ENCODE results near the gene PPP3R1.

The PPP3R1 gene

DNA sequence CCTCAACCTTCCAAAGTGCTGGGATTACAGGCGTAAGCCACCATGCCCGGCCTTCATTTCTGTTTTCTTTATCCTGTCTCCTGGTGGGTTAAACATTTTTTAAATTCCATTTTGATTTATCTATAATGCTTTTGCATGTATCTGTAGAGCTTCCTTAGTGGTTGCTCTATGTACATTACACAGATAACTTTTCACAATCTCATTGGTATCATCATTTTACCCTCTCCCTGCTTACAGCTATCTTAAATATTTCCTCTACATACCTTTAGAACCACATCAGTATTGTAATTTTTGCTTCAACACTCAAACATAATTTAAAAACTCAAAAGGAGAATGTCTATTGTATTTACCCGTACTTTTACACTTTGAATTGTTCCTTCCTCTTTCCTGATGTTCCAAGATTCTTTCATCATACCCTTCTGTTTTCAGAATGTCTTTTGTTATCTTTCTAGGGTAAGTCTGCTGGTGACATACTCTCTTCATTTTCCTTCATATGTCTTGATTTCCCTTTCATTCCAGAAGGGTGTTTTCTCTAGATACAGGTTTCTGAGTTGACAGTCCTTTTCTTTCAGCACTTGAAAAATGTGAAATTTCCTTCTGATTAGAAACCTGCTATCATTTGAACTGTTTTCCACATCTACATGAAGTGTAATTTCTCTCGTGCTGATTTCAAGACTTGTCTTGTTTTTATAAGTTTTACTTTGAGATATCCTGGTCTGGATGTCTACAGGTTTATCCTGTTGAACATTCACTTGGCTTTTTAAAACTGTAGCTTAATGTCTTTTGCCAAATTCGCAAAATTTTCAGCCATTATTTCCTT, 21.9 kb downstream of the PPP3R1 start:
- DNase-seq: no peak

DNA sequence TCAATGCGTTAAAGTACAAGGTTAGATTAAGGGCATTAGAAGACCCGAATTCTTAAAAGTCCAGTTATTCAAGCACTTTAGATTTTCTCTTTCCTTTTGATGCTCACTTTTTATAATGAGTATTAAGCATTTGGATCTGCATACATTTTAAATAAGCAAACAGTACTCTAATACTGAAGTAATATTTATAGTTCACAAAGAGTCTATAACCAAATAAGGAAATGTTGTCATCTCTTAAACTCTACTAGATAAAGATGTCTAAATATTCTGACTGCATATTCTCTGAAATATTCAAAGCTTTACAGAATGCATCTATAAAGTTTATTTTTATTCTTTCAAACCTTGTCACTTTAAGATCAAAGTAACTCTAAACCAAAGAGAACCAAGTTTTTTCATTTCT, 25.5 kb downstream of the PPP3R1 start:
- DNase-seq: no peak

DNA sequence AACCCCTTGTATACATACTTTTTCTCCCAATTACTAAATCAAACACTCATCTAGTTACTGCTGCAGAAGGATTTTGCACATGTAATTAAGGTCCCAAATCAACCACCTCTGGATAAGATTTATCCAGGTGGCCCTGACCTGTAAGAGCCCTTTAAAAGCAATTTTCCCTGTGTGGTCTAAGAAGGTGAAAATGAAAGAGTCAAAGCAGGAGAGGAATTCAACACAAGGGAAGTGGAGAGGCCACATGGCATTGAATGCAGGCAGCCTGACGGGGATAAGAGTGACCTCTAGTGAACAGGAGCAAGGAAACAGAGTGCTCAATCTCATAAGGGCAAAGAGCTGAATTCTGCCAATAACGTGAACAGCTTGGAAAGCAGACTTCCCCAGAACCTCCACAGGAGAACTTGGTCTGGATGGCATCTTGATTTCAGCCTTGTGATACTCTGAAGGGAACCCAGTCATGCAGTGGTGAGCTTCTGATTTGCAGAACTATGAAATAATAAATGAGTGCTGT, 27.2 kb downstream of the PPP3R1 start:
- DNase-seq: no peak

DNA sequence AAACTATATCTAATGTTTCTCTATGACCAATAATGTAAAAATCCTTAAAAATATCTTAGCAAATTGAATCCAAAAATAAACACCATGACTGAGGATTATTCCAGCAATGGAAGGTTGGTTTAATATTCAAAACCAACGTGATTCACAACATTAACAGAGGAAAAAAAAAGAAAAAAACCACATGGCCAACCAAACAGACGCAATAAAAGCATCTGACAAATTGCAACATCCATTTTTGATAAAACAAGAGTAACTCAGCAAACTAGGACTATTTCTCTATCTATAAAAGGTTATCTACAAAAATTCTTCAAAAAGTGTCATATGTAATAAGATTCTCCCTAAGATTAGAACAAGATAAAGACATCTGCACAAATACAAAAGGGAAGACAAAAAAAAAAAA, 28.9 kb downstream of the PPP3R1 start:
- no peak for DNase-seq

DNA sequence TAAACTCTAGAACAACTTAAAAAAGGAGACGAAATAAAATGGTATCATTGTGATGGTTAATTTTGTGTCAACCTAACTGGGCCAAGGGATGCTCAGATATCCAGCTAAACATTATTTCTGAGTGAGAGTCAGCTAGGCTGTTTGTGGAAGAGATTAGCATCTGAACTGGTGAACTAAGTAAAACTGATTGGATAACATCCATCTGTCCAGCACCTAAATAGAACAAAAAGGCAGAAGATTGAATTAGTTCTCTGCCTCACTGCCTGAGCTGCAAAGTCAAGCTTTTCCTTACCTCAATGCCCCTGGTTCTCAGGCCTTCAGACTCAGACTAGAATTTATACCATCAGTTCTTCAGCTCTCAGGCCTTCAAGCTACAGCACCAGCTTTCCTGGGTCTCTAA, 30.0 kb downstream of the PPP3R1 start:
- DNase-seq: no peak

DNA sequence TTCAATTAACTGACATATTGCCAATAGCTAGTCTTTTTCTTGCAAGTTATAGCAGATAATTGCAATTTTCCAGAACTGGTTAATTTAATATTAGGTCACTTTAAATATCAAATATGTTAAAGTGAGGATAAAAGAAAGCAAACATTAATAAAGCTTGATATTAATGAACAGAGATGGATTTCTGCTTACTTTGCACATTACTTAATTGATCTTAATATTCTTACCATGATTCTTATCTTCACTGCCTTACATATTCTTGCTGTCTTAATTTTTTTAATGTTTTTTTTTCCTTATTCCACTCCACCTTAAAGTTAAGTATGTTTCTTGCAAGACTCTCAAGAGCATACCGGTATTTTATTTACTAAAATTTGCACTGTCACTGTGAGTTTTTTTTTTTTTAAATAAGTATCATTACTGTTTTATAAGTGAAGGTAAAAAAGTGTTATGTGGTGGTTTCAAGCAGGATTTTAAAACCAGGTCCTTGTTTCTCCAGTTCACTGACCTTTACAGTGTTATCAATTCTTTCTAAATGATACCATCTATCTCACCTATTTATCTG, 33.9 kb downstream of the PPP3R1 start:
- no peak for DNase-seq

DNA sequence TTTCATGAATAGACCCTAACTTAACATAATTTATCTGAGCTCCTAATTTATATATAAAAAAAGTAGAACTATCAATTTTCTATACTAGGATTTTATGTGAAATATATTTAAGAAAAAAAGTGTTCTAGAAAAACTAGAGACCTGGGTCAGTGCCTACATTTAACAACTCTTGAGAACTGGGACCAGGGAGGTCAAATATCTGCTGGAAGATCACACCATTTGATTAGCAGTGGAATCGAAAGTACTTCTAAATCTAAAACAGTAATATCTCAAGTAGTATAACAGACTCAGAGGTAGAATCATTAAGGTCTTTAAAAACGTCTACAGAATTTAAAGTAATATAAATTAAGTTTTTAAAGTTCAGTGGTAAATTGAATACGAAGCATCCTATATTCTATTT, 34.6 kb downstream of the PPP3R1 start:
- no peak for DNase-seq

DNA sequence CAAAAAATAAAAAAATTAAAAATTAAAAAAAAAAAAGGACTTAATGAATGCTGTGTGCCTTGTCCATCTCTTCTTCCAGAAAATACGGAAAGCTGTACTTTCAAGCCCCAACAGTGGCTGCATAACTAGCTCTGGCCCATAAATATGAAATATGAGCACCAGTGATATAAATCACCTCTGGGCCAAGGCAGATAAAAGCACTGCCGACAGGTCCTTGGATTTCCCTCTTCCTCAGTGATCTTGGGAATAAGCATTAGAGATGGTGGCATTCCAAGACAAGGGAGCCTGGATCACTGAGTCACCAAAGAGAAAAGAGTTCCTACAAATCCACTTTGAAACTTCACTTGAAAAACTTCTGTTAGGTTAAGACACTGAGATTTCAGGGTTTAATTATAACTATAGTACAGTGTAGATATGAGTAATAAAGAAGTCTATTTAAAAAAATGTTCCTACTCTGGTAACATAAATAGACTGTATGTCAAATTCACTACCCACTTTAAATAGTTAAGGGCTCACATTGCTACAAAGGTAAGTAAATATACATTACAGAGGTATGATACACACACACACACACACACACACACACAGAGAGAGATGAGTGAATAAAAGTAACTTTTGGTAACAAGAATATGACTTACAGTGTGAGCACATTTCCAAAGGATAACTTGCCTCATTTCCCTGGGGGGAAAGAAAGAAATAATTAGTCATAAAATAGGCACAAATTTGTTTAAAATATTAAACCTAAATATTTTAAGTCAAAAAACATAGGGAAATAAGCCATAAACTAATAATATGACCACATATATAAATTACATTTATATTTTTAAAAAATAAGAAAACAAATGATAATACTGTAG, 35.6 kb downstream of the PPP3R1 start:
- no peak for DNase-seq

DNA sequence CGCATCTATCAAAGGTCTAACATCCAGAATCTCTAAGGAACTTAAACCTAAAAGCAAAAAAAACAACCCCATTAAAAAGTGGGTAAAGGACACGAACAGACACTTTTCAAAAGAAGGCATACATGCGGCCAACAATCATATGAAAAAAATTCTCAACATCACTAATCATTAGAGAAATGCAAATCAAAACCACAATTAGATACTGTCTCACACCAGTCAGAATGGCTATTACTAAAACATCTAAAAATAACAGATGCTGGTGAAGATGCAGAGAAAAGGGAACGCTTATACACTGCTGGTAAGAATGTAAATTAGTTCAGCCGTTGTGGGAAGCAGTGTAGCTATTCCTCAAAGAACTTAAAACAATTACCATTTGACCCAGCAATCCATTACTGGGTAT, 38.0 kb downstream of the PPP3R1 start:
- DNase-seq: no peak

DNA sequence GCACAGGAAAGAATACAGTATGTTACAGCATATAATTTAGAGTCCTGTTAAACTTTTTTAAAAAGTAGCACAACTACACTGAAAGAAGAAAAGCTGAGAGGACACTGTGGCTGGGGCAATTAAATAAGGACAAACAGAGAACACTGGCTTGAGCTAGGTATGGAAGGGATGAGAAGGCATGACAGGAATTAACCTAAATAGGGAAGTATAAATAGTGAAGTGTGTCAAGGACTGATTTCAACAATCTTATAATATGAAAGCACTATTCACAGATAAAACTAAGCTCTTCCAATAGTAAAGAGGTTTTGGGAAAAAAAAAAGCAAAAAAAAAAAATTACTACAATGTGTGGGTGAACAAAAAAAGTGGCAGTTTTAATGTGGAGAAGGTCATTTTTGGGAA, 45.5 kb downstream of the PPP3R1 start:
- DNase-seq: no peak

DNA sequence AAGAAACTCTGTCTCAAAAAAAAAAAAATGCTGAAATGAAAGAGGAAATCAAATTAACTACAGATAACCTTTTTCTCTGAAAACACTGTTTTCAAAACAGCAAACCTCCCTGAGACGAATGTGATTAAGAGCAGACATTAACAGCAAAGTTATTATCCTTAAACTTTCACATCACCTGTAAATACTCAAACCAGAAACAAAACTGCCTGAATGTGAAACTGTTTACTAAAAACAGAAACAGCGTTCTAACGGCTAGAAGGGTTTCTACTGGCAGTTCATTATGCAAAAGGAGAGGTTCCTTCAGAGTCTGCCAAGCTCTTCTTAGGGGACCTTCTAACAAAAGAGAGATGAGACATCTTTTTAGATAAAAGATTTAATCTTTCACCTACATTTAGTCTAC, 48.7 kb downstream of the PPP3R1 start:
- no peak for DNase-seq

DNA sequence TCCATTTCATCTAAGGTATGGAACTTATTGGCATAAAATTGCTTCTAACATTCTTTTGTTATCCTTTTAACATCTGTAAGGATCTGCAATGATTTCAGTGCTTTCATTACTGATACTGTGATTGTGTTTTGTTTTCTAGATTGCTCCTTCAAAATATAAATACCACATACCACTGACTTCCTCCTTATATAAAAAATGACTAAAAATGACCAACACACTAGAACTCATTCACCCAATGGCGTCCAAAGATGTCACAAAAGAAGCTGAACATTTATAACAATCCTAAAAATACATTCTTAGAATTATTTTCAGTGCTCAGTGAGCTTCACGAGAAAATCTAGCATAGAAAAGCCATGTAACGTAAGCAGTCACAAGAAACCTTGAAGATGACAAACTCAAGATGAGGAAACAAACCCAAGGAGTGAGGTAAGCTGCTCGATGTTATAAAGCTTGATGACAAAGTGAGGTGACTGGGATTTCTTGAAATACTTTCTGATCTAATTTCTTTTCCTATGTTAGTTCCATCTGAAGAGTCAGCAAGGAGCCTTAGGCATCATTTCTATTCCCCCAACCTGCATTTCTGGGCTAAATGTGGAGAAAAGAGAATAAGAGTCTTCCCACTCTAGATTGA, 52.1 kb downstream of the PPP3R1 start:
- no peak for DNase-seq

DNA sequence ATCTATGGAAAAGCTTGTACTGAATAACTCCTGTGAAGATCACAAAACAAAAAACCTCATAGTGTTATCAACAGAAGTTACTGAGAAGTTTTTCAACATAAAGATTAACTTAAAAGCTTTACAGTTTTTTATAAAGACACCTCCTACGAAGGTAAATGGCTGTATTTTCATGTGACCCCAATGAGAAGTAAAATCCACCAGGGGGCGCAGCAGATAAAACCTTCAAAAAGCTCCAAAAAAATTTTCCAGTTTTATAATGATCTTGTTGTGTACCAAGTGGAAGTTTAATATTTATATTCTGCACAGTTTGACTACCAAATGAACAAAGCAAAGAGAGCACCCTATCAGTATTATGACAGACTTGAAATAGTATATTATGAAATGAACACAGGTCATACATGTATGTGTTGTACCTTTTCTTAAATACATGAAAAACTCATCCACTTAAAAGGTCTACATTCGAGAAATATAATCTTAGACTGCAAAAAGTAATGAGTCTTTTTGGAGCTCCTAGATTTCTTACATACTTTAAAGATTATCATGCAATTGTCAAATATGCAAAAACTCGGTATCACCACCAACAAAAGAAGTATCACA, 56.1 kb downstream of the PPP3R1 start:
- peak; percentile 8 for DNase-seq

DNA sequence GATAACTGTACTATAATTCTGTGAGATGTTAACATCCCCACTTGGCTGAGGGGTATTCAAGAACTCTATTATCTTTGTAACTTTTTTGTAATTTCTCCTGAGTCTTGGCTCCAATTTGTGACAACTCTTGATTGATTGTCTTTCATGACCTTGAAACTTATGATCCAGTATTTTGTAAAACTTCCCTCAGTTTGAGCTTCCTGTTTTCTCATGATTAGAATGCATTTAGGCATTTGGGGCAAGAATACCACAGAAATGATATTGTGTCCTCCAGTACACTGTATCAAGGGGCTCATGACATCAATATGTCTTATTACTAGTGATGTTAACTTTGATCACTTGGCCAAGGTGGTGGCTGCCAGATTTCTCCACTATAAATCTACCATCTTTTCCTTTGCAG, 57.2 kb downstream of the PPP3R1 start:
- DNase-seq: no peak

DNA sequence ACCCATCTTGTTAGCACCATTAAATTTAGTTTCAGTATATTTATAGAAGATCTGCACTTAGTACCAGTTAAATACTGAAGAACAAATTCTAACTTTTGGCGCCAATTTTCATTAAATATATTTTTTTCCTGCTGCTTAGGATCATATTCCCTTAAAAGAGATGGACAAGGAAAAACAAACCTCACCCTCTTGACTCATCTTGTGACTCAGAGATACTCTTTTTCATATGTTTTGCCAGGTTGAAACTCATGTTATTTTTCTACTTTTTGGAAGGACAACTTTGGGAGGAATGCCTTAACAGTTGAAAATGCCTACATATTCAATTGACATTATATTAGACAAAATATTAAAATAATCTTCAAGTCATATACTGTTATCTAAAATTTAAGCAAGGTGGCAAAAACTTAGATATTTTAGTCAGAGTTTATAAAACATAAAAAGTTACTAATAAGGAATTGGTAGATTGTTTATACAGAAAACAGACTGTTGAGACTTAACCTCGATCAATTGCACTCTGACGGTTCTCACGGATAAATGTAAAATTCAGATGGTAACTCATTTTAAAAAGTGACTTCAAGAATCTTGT, 58.5 kb downstream of the PPP3R1 start:
- no peak for DNase-seq

DNA sequence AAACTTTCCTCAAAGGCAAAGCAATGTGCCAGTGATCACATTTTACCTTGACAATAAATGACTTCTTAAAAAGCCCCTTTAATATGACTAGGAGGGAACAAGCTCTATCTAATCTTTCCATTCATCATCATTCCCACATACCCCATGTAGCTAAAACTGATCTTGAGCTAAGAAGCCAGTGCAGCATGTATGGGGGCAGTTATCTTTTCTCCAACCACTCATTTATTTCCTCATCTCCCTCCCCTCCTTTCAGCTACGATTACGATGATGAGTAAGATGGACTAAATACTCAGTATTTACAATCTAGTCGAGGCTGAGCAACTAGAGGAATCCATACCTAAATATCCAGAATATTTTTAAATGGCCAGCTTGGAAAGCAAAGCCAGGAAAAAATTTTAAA, 59.2 kb downstream of the PPP3R1 start:
- no peak for DNase-seq

DNA sequence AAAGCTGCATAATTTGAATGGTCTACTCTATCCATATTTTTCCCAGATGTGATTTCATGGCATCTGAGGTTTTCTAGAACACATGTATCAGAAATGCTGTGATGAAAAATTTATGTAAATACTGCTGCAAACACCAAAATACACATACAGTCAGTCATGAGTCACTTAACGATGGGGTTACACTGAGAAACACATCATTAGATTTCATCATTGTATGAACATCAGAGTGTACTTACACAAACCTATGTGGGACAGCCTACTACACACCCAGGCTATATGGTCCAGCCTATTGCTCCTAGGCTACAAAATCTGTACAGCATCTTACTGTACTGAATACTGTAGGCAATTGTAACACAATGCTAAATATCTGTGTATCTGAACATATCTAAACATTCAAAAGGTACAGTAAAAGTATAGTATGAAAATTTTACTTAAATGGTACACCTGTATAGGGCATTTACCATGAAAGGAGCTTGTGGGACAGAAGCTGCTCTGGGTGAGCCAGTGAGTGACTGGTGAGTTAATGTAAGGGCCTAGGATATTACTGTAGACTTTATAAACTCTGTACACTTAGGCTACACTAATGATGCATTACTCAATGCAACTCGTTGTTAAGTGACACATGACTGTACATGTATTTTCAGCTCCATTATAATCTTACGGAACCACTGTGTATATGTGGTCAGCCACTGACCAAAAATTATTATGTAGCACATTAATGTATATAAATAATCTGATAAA, 61.2 kb downstream of the PPP3R1 start:
- no peak for DNase-seq

DNA sequence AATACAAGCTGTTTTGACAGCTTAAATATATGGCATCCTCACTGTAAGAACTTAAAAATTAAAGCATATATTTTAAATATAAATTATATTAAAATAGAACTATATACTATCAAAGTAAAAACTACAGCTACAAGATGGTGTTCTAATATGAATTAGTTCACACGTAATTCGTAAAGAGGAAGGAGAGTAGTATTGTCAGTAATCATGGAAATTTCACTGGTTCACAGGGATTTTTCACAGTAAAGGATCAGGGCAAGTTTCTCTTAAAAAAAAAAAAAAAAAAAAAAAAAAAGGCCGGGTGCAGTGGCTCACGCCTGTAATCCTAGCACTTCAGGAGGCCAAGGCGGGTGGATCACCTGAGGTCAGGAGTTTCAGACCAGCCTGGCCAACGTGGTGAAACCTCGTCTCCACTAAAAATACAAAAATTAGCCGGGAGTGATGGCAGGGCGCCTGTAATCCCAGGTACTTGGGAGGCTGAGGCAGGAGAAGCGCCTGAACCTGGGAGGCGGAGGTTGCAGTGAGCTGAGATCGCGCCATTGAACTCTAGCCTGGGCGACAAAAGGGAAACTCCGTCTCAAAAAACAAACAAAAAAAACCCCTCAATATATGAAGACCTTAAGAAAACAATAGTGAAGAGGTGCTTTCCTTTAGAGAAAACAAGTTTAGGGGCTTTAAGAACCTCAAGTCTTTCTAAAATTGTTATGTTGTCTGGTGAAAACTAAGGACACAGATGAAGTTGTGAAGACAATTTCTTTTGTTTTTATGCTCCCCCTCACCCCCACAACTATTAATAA, 62.1 kb downstream of the PPP3R1 start:
- DNase-seq: no peak

DNA sequence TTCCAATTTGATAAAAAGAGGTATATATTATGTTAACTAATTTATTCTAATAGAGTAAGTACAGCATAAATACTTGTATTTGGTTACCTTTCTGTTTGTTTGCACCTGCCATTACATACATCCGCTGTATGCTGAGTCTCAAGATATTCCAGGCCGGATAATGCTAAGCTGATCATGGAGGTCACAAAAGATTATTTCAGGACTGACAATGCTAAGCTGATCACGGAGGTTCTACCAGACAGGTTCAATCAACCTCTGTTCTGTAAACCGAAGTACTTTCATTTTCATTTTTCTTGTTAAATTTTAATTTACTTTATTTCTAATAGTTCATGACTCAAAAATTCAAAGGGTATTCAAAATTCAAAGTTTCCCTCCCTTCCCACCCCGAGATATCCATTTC, 63.5 kb downstream of the PPP3R1 start:
- DNase-seq: no peak

DNA sequence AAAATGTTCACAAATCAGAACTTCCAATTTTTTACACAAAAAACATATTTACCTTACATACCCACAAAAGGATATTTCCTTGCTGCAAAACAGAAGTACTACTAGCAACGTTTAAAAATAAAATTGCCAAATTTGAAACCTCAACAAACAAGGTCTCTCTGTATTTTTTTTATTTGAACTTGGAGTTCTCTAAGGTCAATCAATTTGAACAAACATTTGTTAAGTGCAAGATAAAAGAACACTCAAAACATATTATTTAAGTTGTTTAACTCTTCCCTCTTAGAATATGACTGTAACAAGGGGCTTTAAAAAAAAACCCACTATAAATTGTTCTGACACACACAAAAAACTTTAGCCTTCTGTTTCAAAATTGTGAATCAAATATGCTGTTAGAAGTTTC, 65.0 kb downstream of the PPP3R1 start:
- no peak for DNase-seq
